Measurements from ENCODE around the gene TRAPPC2.

DNA sequence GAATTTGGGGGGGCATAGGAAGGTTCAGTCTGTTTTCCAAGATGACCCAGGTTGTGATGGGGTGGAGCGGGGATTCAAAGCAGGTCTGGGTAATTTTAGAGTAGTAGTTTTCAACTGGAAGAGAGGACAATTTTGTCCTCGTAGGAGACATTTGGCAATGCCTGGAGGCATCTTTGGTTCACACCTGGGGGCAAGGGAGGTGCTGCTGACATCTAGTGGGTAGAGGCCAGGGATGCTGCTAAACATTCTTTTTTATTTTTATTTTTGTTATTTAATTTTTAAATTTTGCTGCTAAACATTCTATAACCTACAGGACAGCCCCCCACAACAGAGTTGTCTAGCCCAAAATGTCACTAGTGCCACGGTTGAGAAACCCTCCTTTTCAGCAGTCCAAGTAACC lies 43.6 kb downstream of the TRAPPC2 start:
- TF ChIP-seq, protein P1, sequence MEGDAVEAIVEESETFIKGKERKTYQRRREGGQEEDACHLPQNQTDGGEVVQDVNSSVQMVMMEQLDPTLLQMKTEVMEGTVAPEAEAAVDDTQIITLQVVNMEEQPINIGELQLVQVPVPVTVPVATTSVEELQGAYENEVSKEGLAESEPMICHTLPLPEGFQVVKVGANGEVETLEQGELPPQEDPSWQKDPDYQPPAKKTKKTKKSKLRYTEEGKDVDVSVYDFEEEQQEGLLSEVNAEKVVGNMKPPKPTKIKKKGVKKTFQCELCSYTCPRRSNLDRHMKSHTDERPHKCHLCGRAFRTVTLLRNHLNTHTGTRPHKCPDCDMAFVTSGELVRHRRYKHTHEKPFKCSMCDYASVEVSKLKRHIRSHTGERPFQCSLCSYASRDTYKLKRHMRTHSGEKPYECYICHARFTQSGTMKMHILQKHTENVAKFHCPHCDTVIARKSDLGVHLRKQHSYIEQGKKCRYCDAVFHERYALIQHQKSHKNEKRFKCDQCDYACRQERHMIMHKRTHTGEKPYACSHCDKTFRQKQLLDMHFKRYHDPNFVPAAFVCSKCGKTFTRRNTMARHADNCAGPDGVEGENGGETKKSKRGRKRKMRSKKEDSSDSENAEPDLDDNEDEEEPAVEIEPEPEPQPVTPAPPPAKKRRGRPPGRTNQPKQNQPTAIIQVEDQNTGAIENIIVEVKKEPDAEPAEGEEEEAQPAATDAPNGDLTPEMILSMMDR (IDR thresholded peaks at IDR 0.05; ENCODE audit: low read depth, low read length, missing input control), result no peak
- TF ChIP-seq TAF1 (conservative IDR thresholded peaks at IDR 0.05) (no peak), RAD21 (IDR thresholded peaks at IDR 0.05) (no peak), YY1 (IDR thresholded peaks at IDR 0.05) (no peak), NR2F2 (IDR thresholded peaks at IDR 0.05) (no peak), JUND (IDR thresholded peaks at IDR 0.05) (no peak), EGR1 (IDR thresholded peaks at IDR 0.05; ENCODE audit: low read depth in 2 of 2) (no peak)
- TF ChIP-seq, protein P2, sequence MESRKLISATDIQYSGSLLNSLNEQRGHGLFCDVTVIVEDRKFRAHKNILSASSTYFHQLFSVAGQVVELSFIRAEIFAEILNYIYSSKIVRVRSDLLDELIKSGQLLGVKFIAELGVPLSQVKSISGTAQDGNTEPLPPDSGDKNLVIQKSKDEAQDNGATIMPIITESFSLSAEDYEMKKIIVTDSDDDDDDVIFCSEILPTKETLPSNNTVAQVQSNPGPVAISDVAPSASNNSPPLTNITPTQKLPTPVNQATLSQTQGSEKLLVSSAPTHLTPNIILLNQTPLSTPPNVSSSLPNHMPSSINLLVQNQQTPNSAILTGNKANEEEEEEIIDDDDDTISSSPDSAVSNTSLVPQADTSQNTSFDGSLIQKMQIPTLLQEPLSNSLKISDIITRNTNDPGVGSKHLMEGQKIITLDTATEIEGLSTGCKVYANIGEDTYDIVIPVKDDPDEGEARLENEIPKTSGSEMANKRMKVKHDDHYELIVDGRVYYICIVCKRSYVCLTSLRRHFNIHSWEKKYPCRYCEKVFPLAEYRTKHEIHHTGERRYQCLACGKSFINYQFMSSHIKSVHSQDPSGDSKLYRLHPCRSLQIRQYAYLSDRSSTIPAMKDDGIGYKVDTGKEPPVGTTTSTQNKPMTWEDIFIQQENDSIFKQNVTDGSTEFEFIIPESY (IDR thresholded peaks at IDR 0.05), result no peak
